SIG-M5 treated with dmso at 0.1 percent for 504 hours (cell line): Measurements from ENCODE around the gene MAN1C1.

Experiments
- DNase-seq: peaks from one replicate; lab custom pipeline; 2025; ENCODE audit not compliant: unreplicated experiment; lab: John Stamatoyannopoulos, UW

The MAN1C1 gene

GRCh38 chr1:25613091-25613490, 3.5 kb upstream of the MAN1C1 start:
- no peak for DNase-seq

- no peak for DNase-seq
Observed at GRCh38 chr1:25614501-25615171, 2.0 kb upstream of the MAN1C1 start.

DNA sequence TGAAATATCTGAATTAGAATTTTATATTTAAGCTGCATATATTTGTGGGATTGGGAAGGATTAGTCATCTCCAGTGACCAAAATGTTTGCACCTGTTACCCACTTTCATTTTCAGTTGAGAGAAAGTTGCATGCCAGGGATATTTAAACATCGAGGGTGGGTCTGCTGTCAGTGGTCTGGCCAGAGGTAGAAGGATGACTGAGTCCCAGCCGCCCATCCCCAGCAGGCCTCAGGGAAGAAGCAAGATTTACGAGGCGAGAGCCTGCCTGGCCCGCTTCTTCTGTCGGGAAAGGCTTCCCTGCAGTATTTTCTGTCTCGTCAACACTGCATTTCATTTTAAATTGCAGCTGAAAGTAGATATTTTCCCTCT, 1.4 kb upstream of the MAN1C1 start:
- DNase-seq = no peak

DNA sequence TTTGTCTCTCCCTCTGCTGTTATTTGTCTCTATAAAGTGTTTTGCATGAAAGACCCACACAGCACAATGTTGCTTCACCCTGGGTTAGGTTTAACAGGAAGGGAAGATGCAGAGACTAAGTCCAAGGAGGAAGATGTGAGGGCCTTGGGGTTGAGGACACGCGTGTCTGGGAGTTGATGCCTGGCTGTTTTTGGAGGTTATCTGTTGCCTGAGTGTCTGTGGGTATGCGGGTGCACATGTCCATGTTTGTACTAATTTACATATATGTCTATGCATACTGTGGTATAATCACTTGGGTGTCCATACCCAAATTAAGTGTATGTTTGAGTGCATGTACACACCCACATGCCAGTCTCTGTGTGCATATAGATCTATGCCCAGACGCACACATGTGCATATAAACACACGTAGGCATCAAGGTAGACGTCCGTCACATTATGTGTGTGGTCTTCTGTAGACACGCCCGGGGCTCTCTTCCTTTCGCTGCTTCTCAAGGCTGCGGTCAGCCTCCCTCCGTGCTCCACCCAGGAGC, 962 bp upstream of the MAN1C1 start:
- no peak for DNase-seq

- no peak for DNase-seq
Observed at GRCh38 chr1:25616987-25617624, 515 bp downstream of the MAN1C1 start.

- DNase-seq = no peak
Observed at GRCh38 chr1:25617625-25618432, 1.2 kb downstream of the MAN1C1 start.

DNA sequence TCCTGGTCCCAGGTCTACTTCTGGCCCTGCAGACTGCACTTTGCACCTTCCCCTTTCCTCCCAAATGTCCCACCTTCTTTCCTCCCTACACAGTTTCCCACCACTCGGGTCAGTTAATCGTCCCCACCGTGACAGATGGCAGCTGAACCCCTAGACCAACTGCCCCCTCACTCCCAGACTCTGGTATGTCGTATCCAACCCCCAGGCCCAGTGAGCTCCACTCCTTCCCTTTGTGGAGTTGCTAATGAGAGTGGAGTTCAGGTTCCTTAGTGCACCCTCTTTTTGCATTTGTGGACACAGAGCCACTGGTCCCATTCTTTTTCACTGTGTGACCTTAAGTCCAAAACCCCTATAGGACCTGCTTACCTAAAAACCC, 1.8 kb downstream of the MAN1C1 start:
- DNase-seq = no peak

DNA sequence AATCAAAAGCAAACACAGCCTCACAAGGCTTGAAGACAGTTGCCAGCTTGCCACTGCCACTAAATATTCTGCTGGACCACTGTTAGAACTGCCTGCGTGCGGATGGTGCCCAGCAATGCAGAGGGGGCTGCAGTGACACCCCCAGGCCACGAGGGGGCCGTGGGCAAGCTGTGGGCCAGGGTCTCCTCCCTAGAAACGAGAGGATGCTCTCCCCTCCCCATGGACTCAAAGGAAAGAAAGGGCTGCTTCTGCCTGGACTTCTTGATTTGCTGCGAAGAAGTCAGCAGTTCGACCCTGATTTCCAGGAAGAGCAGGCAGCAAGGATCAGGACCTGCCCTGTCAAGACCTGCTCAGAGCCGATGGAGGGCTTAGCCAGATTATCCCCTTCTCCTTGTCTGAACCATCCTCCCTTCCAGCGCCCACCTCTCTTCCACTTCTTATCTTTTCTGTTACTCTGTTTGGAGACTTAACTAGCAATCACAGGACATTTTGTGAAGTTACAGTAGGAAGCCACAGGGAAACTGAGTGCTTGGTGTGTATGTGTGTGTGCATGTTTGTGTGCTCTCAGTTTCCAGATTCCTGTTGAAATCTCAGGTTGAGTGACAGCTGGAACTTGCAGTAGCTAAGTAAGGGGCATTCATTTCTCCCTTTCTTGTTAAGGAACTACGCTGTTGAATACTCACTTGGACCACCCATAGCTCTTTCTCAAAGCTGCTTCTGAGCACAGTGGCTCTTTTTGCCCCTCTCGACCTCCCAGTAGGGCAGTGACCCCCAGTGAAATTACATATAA, 2.7 kb downstream of the MAN1C1 start:
- DNase-seq = no peak

GRCh38 chr1:25620211-25620610, 3.6 kb downstream of the MAN1C1 start:
- DNase-seq = no peak

GRCh38 chr1:25620701-25621350, 4.2 kb downstream of the MAN1C1 start:
- no peak for DNase-seq

DNA sequence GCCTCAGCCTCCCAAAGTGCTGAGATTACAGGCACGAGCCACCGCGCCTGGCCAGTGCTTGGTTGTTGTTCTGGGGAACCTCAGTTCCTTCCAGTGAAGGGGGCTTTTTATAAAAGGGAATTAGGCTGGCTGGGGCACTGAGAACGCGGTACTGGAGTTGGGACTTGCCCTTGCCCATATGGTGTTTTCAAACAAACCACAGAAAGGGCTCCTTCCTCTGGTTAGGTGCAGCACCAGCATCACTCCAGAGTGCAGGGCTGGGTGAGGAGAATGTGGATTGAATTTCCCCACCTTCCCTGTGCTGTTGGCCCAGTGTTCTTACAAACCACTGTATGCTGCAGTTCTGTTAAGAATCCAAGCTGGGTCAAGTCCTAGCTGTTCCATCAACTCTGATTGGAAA, 5.3 kb downstream of the MAN1C1 start:
- DNase-seq = no peak

DNA sequence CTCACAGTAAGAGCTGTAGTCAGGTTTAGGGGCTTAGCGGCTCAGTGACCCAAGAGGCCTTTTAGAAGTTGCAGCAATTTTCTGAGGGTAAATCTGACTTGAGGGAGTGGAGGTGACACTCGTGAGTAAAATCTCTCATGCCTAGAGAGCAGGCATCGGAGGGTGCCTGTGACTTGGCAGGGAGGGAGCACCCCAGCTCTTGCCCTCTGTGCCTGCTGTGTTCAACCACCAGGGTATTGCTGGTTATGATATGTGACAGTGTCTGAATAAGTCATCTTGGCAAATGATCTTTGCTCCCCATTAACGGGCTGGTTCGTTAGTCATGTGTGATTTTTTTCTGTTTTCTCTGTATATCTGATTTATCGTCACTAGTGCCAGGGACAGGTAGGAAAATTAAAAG, 5.9 kb downstream of the MAN1C1 start:
- no peak for DNase-seq

DNA sequence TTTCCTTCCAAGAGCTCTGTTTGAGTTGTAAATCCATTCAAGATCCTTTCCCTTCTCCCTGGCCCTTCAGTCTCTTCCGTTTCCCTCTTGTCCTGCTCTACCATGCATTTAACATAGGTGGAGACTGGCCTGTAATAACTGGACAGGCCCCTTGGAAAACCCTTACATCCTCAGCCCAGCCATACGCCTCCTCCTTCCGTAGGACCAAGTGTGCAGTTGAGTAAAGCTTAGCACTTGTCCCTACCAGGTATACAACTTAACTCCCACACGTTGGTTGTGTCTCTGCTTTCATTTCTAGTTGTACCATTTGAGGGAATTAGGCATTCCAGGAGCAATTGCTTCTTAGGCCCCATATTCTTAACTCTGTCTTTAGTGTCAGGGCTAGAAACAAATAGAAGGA, 6.4 kb downstream of the MAN1C1 start:
- no peak for DNase-seq

DNA sequence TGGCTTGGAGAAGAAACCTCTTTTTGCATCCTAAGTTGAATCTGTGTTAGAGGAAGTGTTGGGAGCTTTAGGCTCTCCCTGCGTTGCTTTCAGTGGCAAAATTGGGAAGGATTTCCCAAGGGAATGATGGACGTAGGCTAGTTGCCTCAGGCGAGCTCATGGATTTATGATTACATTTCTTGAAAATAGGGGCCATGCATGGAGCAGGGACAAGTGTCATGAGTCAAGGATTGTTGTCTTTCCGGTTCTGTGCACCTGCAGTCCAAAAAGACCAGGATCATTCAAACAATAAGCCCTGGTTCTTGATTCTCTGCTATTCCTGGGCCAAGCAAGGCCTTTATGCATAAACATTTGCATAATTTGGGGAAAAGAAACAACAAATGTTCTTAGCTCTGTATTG, 7.1 kb downstream of the MAN1C1 start:
- no peak for DNase-seq

- no peak for DNase-seq
Observed at GRCh38 chr1:25624156-25624555, 7.6 kb downstream of the MAN1C1 start.

GRCh38 chr1:25624604-25625003, 8.0 kb downstream of the MAN1C1 start:
- no peak for DNase-seq

DNA sequence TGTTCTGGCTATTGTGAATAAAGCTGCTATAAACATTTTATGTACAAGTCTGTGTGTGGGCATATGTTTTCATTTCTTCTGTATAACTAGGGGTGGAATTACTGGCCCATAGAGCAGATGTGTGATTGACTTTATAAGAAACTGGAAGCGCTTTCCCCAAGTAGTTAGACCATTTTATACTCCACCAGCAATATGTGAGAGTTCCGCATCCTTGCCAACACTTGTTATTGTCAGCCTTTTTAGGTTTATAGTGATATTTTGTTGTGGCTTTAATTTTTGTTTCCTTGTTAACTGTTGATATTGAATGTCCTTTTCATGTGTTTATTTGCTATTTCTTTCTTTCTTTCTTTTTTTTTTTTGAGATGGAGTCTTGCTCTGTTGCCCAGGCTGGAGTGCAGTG, 9.4 kb downstream of the MAN1C1 start:
- no peak for DNase-seq

- no peak for DNase-seq
Observed at GRCh38 chr1:25628741-25629421, 12.3 kb downstream of the MAN1C1 start.

DNA sequence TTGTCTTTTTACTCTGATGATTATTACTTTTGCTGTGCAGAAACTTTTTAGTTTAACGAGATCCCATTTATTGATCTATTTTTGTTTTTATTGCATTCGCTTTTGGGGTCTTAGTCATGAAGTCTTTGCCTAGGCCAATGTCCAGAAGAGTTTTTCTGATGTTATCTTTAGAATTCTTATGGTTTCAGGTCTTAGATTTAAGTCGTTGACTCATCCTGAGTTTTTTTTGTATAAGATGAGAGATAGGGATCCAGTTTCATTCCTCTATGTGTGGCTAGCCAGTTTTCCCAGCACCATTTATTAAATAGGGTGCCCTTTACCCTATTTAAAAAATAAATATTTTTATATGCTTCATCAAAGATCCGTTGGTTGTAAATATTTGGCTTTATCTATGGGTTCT, 13.2 kb downstream of the MAN1C1 start:
- no peak for DNase-seq
